ENCODE results near the gene RERE.

RERE gene

DNA sequence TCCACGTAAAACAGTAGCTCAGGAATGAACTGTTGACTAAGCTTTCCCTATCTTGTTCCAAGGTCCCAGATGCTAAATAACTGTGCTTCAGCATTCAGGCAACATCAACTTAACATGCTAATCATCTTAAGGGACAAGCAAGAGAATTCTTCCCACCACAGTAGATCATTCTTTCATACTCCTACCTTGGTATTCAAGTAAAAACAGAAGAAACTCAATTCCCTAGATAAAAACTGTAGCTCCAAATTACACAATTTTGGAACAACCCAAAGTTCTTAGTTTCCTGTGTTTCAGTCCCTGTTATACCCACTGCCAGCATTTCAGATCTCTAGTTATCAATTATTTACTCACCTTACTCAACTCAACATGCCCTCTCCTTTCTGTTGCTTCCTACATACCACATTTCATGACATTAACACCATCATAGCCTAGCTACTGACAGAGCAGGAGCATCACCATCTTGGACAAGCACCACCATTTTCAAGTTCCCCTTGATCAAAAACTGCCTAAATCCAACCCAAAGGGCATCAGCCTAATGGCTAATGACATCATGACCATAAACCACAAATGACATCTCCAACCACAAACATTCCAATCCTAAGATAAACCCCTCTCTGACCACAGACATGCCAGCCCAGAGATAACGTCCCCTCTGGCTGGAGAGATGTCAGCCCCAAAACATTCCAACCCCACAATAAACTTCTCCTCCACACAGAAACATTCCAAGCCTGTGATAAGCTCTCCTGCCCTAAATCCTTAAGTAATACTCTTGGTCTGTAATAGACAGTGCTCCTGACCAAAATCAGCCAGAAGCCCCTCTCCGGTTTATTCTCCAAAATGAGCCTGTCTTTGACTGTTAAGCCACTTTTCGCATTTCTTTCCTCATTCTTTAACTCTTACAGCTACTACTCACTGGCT, 191.2 kb downstream of the RERE start (continued):
- TF ChIP-seq WT1 (tag by site-specific recombination; IDR thresholded peaks at IDR 0.05) (peak; percentile 81), ZNF670 (tag by site-specific recombination; IDR thresholded peaks at IDR 0.05; ENCODE audit: low read depth) (no peak), MZF1 (tag by site-specific recombination; IDR thresholded peaks at IDR 0.05; ENCODE audit: borderline replicate concordance) (peak; percentile 95; the same call in 1 of the 2 replicates), ZNF530 (tag by site-specific recombination; IDR thresholded peaks at IDR 0.05; ENCODE audit: low read depth) (no peak), ZNF626 (tag by site-specific recombination; IDR thresholded peaks at IDR 0.05) (no peak), ZNF768 (tag by site-specific recombination; IDR thresholded peaks at IDR 0.05) (no peak), ZNF664 (tag by site-specific recombination; IDR thresholded peaks at IDR 0.05) (no peak), SCRT2 (tag by site-specific recombination; IDR thresholded peaks at IDR 0.05) (no peak)
- TF ChIP-seq, protein P1, sequence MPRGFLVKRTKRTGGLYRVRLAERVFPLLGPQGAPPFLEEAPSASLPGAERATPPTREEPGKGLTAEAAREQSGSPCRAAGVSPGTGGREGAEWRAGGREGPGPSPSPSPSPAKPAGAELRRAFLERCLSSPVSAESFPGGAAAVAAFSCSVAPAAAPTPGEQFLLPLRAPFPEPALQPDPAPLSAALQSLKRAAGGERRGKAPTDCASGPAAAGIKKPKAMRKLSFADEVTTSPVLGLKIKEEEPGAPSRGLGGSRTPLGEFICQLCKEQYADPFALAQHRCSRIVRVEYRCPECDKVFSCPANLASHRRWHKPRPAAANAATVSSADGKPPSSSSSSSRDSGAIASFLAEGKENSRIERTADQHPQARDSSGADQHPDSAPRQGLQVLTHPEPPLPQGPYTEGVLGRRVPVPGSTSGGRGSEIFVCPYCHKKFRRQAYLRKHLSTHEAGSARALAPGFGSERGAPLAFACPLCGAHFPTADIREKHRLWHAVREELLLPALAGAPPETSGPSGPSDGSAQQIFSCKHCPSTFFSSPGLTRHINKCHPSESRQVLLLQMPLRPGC (tag by site-specific recombination; IDR thresholded peaks at IDR 0.05): peak; percentile 83
- TF ChIP-seq, protein P2, sequence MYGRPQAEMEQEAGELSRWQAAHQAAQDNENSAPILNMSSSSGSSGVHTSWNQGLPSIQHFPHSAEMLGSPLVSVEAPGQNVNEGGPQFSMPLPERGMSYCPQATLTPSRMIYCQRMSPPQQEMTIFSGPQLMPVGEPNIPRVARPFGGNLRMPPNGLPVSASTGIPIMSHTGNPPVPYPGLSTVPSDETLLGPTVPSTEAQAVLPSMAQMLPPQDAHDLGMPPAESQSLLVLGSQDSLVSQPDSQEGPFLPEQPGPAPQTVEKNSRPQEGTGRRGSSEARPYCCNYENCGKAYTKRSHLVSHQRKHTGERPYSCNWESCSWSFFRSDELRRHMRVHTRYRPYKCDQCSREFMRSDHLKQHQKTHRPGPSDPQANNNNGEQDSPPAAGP (tag by site-specific recombination; IDR thresholded peaks at IDR 0.05): 0 out of 2 replicates have a peak, but pooled peaks have one; percentile 64

GRCh38 chr1:8625491-8625890, 191.9 kb downstream of the RERE start:
- ChIA-PET CTCF (interaction anchor here (0.6 to 0.8 kb wide), 2 partner anchors 10 to 224 kb away, joined by 3 read pairs; no protein-coding TSS in a partner anchor), POLR2A (interaction anchor here (1.0 to 1.5 kb wide), 3 partner anchors 34 to 253 kb away, joined by 3 to 4 read pairs (median 3); partner anchors contain the start of gene ENO1)
- H3K36me3 ChIP-seq (ENCODE audit: control insufficient read depth in 2 of 2, insufficient read depth in 1 of 2, low read length in 2 of 2): no peaks in the 10 kb centered on the region
- peaks cover 17% of the 10 kb centered on the region for H3K4me1 ChIP-seq (ENCODE audit: control insufficient read depth, insufficient read depth, low read length)
- H3K27ac ChIP-seq (ENCODE audit: extremely low read depth, low read depth, low read length): no peak overlapping the region
- no peak overlapping the region for H3K4me3 ChIP-seq (ENCODE audit: low read depth, low read length)
- TF ChIP-seq ZNF133 (tag by site-specific recombination; IDR thresholded peaks at IDR 0.05): no peak
- TF ChIP-seq ZSCAN23 (tag by site-specific recombination; IDR thresholded peaks at IDR 0.05): no peak
- TF ChIP-seq SP2 (tag by site-specific recombination; IDR thresholded peaks at IDR 0.05): no peak
- no peak for TF ChIP-seq ZNF501 (tag by site-specific recombination; IDR thresholded peaks at IDR 0.05)
- no peak for TF ChIP-seq TCF7L2 (IDR thresholded peaks at IDR 0.05; ENCODE audit: borderline replicate concordance, low read depth, low read length)
- TF ChIP-seq KLF10 (tag by site-specific recombination; IDR thresholded peaks at IDR 0.05): no peak
- TF ChIP-seq, protein P3, sequence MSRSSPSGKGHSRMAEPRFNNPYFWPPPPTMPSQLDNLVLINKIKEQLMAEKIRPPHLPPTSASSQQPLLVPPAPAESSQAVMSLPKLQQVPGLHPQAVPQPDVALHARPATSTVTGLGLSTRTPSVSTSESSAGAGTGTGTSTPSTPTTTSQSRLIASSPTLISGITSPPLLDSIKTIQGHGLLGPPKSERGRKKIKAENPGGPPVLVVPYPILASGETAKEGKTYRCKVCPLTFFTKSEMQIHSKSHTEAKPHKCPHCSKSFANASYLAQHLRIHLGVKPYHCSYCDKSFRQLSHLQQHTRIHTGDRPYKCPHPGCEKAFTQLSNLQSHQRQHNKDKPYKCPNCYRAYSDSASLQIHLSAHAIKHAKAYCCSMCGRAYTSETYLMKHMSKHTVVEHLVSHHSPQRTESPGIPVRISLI (tag by site-specific recombination; IDR thresholded peaks at IDR 0.05): no peak
- TF ChIP-seq PRDM6 (tag by site-specific recombination; IDR thresholded peaks at IDR 0.05): no peak
- no peak for TF ChIP-seq ZNF510 (tag by site-specific recombination; IDR thresholded peaks at IDR 0.05; ENCODE audit: insufficient replicate concordance)
- TF ChIP-seq ZNF792 (tag by site-specific recombination; IDR thresholded peaks at IDR 0.05): no peak
- H3K9me3 ChIP-seq (ENCODE audit: control insufficient read depth, insufficient read depth, low read depth, low read length): no peaks in the 10 kb centered on the region

All from HEK293 (cell line).